NCI-H1694 treated with DMSO at 0.1 percent for 48 hours (cell line): ENCODE measurements around the gene RBMY1J.
"Not testable (repeated sequence)": the region's sequence is repeated elsewhere in the genome, so short reads cannot be mapped to it uniquely, and the experiment has no call there.

Source experiments
- DNase-seq: peaks from one replicate; lab custom pipeline; 2025; lab: John Stamatoyannopoulos, UW

Gene RBMY1J

DNA sequence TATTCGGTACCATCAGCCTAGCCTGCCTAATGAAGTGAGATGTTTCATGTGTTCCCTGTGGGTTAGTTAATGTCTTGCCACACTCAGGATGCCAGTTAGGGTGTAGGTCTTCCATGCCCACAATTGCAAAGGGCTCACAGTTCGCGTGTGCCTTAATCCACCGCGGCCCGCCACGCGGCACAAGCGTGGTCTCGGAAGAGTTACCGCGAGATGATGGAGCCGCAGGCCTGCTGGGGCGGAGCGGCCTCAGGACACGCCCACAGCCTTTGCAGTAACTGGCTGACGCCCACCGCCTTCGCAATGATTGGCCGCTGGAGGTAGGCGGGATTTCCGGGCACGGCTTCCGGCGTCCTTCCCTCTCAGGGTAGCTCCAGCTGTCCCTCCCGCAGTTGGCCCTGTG lies at the start of gene RBMY1J:
TSS of gene RBMY1J (plus strand) at position 301 of the 400 bp plus-strand sequence. CDS start 2,038 bp downstream, outside the sequence.
- not testable (repeated sequence) for DNase-seq

DNA sequence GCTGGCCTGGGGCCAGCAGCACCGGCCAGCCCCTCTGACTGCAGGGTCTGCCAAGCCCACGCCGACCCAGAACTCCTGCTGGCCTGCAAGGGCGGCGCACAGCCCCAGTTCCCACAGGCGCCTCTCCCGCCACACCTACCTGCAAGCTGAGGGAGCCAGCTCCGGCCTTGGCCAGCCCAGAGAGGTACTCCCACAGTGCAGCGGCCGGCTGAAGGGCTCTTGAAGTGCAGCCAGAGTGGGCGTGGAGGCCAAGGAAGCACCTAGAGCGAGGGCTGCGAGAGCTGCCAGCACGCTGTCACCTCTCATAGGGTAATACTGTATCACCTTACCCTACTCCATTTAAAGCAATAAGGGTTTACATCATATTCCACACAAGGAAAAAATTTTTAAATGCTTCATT lies 35.8 kb upstream of the RBMY1J start:
- no peak for DNase-seq

DNA sequence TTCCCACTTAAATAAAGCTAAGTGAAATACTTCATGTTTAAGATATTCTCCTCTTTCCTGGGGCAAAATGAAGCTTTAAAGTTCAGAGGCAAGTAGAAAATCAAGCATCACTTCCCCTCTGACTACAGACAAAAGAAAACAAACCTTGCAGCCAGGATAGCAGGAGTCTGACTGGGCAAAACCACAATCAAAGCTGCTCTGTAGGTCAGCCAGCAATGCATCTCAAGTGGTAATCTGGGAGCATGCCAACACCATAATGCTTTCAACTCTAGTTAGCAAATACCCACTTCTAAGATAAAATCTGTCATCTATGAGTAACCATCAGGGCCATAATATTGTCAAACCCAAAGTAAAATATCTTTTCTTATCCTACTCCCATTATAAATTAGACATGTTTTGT lies 32.6 kb upstream of the RBMY1J start:
- no peak for DNase-seq

DNA sequence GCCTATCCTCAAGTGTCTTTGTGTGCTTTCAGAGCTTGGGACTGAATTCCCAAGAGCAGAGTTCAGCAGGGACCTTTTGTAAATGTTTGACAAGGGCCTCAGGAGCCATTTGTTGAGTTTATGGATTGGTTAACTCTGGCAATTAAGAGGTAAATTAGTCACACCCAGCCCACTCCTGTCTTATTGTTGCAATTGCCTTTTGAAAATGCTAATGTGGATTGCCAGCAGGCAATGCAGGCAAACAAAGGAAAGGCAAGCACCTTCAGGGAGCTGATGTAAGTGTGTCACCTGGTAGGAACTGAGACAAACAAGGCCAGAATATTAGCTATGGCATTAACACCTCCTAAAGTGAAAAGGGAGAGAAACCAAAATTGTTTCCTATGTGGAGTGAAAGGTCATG lies 29.7 kb upstream of the RBMY1J start:
- DNase-seq = no peak

DNA sequence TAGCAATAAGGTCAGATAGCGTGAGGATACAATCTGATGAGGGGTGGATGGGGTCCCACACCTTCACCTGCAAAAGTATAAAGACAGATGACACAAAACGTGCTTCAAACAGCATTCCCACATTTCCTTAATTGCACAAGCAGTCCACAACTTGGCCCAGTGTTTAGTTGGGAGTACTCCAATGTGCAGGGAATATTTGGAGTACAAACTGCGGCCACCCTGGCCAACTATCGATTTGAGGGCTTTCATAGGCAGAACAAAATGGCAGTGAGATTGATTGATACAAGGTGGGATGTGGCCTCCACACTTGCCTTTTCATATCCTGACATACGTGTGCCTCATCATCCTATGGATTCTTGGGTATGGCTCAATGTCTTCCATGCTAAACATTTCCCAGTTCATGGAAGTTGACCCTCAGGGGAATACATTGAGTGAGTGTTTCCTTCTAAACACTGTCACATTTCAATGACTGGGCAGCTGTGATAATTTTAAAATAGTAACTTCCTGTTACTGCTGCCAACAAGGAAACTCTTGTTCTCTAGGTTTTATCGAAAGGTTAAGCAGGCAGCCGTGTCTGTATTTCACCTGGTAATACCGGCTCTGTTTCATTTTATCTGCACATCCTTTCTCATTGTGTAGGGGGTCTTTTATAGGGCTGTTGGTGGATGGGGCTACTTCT lies 41.6 kb downstream of the RBMY1J start:
- not testable (repeated sequence) for DNase-seq

DNA sequence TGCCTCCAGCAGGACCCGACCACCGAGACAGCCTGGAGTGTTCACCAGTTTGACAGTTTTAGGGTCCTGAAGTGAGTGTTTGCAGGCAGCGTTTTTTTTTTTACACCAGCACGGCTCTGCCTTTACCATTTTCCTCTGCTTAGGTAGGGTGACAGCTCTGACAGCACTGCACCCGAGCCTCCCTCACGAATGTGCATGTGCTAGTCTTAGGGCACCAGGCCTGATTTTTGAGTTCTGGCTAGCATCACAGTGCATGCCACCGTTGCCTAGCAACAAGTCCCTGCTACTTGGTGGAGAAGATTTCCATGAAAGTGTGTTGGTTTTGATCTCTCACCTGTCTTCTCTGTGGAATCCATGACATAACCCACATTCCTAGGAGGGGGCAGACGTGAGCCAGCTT lies 52.3 kb downstream of the RBMY1J start:
- not testable (repeated sequence) for DNase-seq

DNA sequence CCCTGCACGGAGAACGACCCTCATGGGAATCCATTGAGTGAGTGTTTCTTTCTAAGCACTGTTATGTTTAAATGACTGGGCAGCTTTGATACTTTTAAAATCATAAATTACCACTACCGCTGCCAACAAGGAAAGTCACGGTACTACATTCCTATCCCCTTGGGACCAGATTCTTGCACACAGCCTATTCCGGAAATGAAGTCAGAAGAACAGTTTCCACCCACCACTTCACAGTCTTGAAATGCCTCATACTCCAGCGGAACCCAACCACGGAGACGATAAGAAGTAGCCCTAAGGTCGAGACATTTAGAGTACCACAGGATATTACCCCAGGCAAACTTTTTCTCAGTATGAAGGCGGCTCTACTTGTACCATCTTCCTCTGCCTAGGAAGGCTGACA lies 58.8 kb downstream of the RBMY1J start:
- DNase-seq = not testable (repeated sequence)
